HepG2 (cell line): ENCODE results near the gene DNAAF3. TPM values are rescaled to one million over a fixed set of nuclear protein-coding genes. Genes with fewer than 3 reads are reported as not detected.

ENCODE experiments used
- ARHGAP35 ChIP-seq: sonication (generic); formaldehyde crosslinking; IDR thresholded peaks from 2 replicates; pipeline ENCODE4 v1.9.0; 2022; ENCODE audit warnings: mild to moderate bottlenecking, inconsistent platforms, moderate library complexity, missing genetic modification reagents, borderline replicate concordance
- IRF2 ChIP-seq: IDR thresholded peaks from 2 replicates; pipeline ENCODE4 v1.6.1; 2018; ENCODE audit warnings: missing genetic modification reagents, missing compliant biosample characterization
- KDM2A ChIP-seq: sonication (generic); formaldehyde crosslinking; IDR thresholded peaks from 2 replicates; pipeline ENCODE4 v1.4.0; 2020; ENCODE audit warnings: low read depth, missing genetic modification reagents, borderline replicate concordance
- NCOA1 ChIP-seq: sonication (generic); formaldehyde crosslinking; IDR thresholded peaks from 2 replicates; pipeline ENCODE4 v1.9.0; 2021; ENCODE audit warnings: missing genetic modification reagents
- POLR2AphosphoS2 ChIP-seq: IDR thresholded peaks from 2 replicates; pipeline ENCODE4 v1.6.1; 2011; ENCODE audit warnings: low read depth, low read length, improper control_type of control experiment
- U2AF2 ChIP-seq: fragments of 200-400 bp; formaldehyde crosslinking; IDR thresholded peaks from 2 replicates; pipeline ENCODE4 v1.6.1; 2017; ENCODE audit warnings: low read depth, mild to moderate bottlenecking, low read length
- ZNF282 ChIP-seq: fragments of 450-650 bp; IDR thresholded peaks from 2 replicates; pipeline ENCODE4 v1.6.1; 2018; ENCODE audit not compliant: partially characterized antibody
- ZNF3 ChIP-seq: IDR thresholded peaks from 2 replicates; pipeline ENCODE4 v1.7.0; 2017; ENCODE audit warnings: inconsistent platforms
- ZNF672 ChIP-seq: sonication (generic); formaldehyde crosslinking; IDR thresholded peaks from 2 replicates; pipeline ENCODE4 v1.8.1; 2022; ENCODE audit warnings: missing genetic modification reagents
- polyA plus RNA-seq, 8 experiments: library from polyadenylated mRNA; depleted of rRNA in 3 of 8; stranded (reverse) in 7 of 8; unstranded in 1 of 8; fragments of >200 nt; fragmentation: Illumina TruSeq in 4 of 8; extraction: Trizol in 4 of 8; gene quantifications; 2 replicates each; pipeline versions ENCODE4 v1.2.1 to v1.2.3, GENCODE V29; 2011 to 2016; ENCODE audit warnings: low read depth in 4 of 8, missing spikeins in 1 of 8, mixed read lengths in 1 of 8; ENCODE audit not compliant: insufficient read depth in 1 of 8
- total RNA-seq, 5 experiments: library from RNA; depleted of rRNA; stranded (reverse); fragments of >200 nt; fragmentation: Illumina TruSeq; extraction: Trizol; gene quantifications; 2 replicates each; pipeline ENCODE4 v1.2.3, GENCODE V29; 2016; ENCODE audit warnings: low read depth in 1 of 5
- TF ChIP-seq, protein P1 (sequence below): sonication (generic); formaldehyde crosslinking; IDR thresholded peaks from 2 replicates; pipeline ENCODE4 v1.8.0; 2022; ENCODE audit warnings: missing genetic modification reagents, mild to moderate bottlenecking, inconsistent platforms, borderline replicate concordance
- TF ChIP-seq, protein P2 (sequence below): sonication (generic); formaldehyde crosslinking; IDR thresholded peaks from 2 replicates; pipeline ENCODE4 v1.5.0; 2020; ENCODE audit warnings: mild to moderate bottlenecking, missing genetic modification reagents
- TF ChIP-seq, protein P3 (sequence below): sonication (generic); formaldehyde crosslinking; IDR thresholded peaks from 2 replicates; pipeline ENCODE4 v1.4.0; 2020; ENCODE audit warnings: missing genetic modification reagents
- TF ChIP-seq, protein P4 (sequence below): sonication (generic); formaldehyde crosslinking; IDR thresholded peaks from 2 replicates; pipeline ENCODE4 v1.5.0; 2020; ENCODE audit warnings: mild to moderate bottlenecking, missing genetic modification reagents, borderline replicate concordance

Gene DNAAF3
- total and polyA plus RNA-seq, 2 of the 13 experiments (the other 11 are each of a cell fraction or from before 2014, with no cell fraction given): 0.30 to 0.40 TPM

DNA sequence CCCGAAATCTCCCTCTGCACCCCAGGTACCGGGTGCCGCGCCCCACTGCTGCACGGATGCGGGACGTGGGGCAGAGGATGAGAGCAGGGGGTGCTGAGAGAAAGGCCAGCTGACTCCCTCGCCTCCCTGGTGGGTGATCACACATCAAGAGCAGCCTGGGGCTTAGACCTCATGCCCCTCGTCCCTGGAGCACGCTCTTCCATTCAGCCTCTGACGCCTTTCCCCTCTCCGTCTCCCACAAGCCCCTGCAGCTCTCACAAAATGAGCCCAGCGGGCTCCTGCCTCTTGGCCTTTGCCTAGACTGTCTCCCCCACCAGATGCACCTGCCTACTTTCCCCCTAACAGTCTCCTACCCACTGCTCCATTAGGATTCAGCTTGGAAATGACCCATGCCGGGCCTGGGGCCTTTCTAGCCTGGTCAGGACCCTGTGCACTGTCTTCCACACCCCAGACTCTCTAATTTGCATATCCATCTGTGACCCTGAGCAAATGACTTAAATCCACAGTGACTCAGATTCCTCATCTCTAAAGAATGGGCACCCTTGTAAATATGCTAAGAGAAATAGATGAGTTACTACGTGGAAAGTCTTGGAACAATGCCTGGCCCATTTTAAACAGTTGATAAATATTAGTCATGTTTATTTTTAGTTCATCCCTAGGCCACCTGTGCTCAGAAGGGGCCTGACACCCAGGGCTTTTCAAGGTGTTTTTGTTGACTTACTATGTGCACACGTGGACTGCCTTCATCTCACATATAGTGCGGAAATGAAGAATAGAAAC is 43.5 kb upstream of the DNAAF3 start (continued):
- TF ChIP-seq POLR2AphosphoS2 (no peak), KDM2A (CRISPR knock-in tag) (no peak), ARHGAP35 (CRISPR knock-in tag) (no peak), NCOA1 (CRISPR knock-in tag) (no peak), ZNF672 (CRISPR knock-in tag) (no peak), ZNF3 (CRISPR knock-in tag) (no peak), IRF2 (CRISPR knock-in tag) (no peak), U2AF2 (no peak), ZNF282 (no peak)
- TF ChIP-seq, protein P1, sequence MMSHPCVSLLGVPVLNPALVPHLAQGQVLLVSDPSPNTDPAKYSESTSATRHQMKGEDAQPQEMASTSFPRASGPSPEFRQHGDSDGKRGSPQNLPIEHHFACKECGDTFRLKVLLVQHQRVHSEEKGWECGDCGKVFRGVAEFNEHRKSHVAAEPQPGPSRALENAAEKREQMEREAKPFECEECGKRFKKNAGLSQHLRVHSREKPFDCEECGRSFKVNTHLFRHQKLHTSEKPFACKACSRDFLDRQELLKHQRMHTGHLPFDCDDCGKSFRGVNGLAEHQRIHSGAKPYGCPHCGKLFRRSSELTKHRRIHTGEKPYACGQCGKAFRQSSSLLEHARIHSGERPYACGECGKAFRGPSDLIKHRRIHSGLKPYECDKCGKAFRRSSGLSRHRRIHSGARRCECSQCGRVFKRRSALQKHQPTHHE (CRISPR knock-in tag): 0 out of 2 replicates have a peak, but pooled peaks have one; percentile 41
- TF ChIP-seq, protein P2, sequence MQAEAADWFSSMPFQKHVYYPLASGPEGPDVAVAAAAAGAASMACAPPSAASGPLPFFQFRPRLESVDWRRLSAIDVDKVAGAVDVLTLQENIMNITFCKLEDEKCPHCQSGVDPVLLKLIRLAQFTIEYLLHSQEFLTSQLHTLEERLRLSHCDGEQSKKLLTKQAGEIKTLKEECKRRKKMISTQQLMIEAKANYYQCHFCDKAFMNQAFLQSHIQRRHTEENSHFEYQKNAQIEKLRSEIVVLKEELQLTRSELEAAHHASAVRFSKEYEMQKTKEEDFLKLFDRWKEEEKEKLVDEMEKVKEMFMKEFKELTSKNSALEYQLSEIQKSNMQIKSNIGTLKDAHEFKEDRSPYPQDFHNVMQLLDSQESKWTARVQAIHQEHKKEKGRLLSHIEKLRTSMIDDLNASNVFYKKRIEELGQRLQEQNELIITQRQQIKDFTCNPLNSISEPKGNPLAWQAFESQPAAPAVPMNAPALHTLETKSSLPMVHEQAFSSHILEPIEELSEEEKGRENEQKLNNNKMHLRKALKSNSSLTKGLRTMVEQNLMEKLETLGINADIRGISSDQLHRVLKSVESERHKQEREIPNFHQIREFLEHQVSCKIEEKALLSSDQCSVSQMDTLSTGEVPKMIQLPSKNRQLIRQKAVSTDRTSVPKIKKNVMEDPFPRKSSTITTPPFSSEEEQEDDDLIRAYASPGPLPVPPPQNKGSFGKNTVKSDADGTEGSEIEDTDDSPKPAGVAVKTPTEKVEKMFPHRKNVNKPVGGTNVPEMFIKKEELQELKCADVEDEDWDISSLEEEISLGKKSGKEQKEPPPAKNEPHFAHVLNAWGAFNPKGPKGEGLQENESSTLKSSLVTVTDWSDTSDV (CRISPR knock-in tag): 0 out of 2 replicates have a peak, but pooled peaks have one; percentile 63
- TF ChIP-seq, protein P3, sequence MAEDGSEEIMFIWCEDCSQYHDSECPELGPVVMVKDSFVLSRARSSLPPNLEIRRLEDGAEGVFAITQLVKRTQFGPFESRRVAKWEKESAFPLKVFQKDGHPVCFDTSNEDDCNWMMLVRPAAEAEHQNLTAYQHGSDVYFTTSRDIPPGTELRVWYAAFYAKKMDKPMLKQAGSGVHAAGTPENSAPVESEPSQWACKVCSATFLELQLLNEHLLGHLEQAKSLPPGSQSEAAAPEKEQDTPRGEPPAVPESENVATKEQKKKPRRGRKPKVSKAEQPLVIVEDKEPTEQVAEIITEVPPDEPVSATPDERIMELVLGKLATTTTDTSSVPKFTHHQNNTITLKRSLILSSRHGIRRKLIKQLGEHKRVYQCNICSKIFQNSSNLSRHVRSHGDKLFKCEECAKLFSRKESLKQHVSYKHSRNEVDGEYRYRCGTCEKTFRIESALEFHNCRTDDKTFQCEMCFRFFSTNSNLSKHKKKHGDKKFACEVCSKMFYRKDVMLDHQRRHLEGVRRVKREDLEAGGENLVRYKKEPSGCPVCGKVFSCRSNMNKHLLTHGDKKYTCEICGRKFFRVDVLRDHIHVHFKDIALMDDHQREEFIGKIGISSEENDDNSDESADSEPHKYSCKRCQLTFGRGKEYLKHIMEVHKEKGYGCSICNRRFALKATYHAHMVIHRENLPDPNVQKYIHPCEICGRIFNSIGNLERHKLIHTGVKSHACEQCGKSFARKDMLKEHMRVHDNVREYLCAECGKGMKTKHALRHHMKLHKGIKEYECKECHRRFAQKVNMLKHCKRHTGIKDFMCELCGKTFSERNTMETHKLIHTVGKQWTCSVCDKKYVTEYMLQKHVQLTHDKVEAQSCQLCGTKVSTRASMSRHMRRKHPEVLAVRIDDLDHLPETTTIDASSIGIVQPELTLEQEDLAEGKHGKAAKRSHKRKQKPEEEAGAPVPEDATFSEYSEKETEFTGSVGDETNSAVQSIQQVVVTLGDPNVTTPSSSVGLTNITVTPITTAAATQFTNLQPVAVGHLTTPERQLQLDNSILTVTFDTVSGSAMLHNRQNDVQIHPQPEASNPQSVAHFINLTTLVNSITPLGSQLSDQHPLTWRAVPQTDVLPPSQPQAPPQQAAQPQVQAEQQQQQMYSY: no peak
- TF ChIP-seq, protein P4, sequence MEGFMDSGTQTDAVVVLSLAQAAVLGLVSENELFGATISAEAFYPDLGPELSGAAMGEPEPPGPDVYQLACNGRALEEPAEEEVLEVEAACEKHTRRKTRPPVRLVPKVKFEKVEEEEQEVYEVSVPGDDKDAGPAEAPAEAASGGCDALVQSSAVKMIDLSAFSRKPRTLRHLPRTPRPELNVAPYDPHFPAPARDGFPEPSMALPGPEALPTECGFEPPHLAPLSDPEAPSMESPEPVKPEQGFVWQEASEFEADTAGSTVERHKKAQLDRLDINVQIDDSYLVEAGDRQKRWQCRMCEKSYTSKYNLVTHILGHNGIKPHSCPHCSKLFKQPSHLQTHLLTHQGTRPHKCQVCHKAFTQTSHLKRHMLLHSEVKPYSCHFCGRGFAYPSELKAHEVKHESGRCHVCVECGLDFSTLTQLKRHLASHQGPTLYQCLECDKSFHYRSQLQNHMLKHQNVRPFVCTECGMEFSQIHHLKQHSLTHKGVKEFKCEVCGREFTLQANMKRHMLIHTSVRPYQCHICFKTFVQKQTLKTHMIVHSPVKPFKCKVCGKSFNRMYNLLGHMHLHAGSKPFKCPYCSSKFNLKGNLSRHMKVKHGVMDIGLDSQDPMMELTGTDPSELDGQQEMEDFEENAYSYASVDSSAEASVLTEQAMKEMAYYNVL: no peak
